HEK293T (cell line): ENCODE measurements around the gene CPO.

Experiments used
- BHLHE40 ChIP-seq: fragments of 450-650 bp; IDR thresholded peaks from 2 replicates; pipeline ENCODE4 v1.6.1; 2016; ENCODE audit warnings: mild to moderate bottlenecking, moderate library complexity, borderline replicate concordance
- ELF4 ChIP-seq: fragments of 450-650 bp; IDR thresholded peaks from 2 replicates; pipeline ENCODE4 v1.6.1; 2017; ENCODE audit warnings: antibody characterized with exemption
- FOXA1 ChIP-seq: fragments of 450-650 bp; IDR thresholded peaks from 2 replicates; pipeline ENCODE4 v1.6.1; 2016; ENCODE audit warnings: mild to moderate bottlenecking
- FOXK2 ChIP-seq: fragments of 450-650 bp; IDR thresholded peaks from 2 replicates; pipeline ENCODE4 v1.6.1; 2016; ENCODE audit warnings: mild to moderate bottlenecking
- FOXM1 ChIP-seq: fragments of 450-650 bp; IDR thresholded peaks from 2 replicates; pipeline ENCODE4 v1.6.1; 2017; ENCODE audit warnings: mild to moderate bottlenecking, borderline replicate concordance
- HDGF ChIP-seq: fragments of 450-650 bp; IDR thresholded peaks from 2 replicates; pipeline ENCODE4 v1.6.1; 2017; ENCODE audit warnings: antibody characterized with exemption, borderline replicate concordance
- L3MBTL2 ChIP-seq: fragments of 450-650 bp; conservative IDR thresholded peaks from 2 replicates; pipeline ENCODE4 v1.6.1; 2016; ENCODE audit warnings: mild to moderate bottlenecking
- NFRKB ChIP-seq: fragments of 450-650 bp; IDR thresholded peaks from 2 replicates; pipeline ENCODE4 v1.6.1; 2016; ENCODE audit warnings: mild to moderate bottlenecking, moderate library complexity
- SP1 ChIP-seq: fragments of 450-650 bp; IDR thresholded peaks from 2 replicates; pipeline ENCODE4 v1.6.1; 2017
- SUZ12 ChIP-seq: fragments of 450-650 bp; IDR thresholded peaks from 2 replicates; pipeline ENCODE4 v1.6.1; 2016; ENCODE audit warnings: mild to moderate bottlenecking
- TARDBP ChIP-seq: fragments of 450-650 bp; IDR thresholded peaks from 2 replicates; pipeline ENCODE4 v1.6.1; 2016
- ZNF384 ChIP-seq: fragments of 450-650 bp; IDR thresholded peaks from 2 replicates; pipeline ENCODE4 v1.6.1; 2016
- TF ChIP-seq, protein P1 (sequence below): fragments of 450-650 bp; IDR thresholded peaks from 2 replicates; pipeline ENCODE4 v1.6.1; 2016

DNA sequence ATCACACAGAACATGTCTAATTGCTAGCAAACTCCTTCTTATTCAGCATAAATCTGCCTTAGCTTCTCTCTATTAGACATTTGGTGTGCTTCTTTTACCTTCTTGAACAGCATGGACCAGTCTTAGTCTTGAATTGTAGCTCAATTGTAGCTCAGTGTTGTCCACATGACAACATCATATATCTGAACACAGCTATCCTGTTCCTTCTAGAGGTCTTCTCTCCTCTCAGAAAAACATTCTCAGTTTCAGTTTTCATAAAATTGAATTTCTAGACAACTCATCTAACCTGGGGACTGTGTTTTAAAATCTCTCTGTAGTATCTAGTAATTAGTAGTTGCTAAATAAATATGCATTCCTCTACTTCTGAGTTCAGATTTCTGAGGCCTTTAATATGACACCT, 47.6 kb downstream of the CPO start:
- TF ChIP-seq TARDBP (no peak), FOXM1 (no peak), ZNF384 (no peak), SP1 (no peak), ELF4 (no peak), HDGF (no peak), BHLHE40 (no peak), NFRKB (no peak), FOXK2 (no peak), L3MBTL2 (no peak), FOXA1 (no peak), SUZ12 (no peak)
- TF ChIP-seq, protein P1, sequence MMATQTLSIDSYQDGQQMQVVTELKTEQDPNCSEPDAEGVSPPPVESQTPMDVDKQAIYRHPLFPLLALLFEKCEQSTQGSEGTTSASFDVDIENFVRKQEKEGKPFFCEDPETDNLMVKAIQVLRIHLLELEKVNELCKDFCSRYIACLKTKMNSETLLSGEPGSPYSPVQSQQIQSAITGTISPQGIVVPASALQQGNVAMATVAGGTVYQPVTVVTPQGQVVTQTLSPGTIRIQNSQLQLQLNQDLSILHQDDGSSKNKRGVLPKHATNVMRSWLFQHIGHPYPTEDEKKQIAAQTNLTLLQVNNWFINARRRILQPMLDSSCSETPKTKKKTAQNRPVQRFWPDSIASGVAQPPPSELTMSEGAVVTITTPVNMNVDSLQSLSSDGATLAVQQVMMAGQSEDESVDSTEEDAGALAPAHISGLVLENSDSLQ = no peak
